G401 (cell line): Measurements from ENCODE around the gene RHEX. TPM values are rescaled to one million over a fixed set of nuclear protein-coding genes. Genes with fewer than 3 reads are reported as not detected.

Experiments
- DNase-seq: peaks from one replicate; pipeline ENCODE4 v3.0.0-alpha.2; 2015; ENCODE audit warnings: low spot score
- in situ Hi-C: cut with HindIII; loops from 2 replicates; pipeline ENCODE4 v1.10.0; 2016; ENCODE audit warnings: low sequenced_read_pairs, mixed read lengths
- total RNA-seq: library from RNA; depleted of rRNA; stranded (reverse); fragments of >200 nt; shearing (Covaris generic); gene quantifications from 2 replicates; pipeline ENCODE4 v1.2.3, GENCODE V29; 2014

Gene RHEX
- total RNA-seq, 1 experiment from 2014 or later: not detected

- no peak for DNase-seq
- in situ Hi-C loops: no loop called here
Observed at GRCh38 chr1:206080026-206080820, 27.2 kb downstream of the RHEX start.

DNA sequence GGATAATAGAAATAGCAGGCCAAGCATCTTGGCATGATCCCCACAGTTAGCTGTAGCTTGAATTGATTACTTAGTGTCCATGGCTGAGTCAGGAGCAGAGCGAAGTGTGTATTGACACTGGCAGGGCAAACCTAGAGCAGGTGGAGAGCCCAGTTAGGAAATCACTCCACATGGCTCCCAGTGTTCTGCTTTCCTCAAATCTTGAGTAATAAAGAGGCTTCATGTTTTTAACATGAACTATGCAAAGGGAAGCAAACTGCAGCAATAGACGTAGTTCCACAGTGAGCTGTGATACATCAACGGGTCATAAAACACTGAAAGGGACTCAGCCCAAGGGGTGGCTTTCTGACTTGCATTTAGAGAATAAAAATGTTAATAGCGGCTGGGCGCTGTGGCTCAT lies 28.9 kb downstream of the RHEX start:
- no peak for DNase-seq
- in situ Hi-C loops: no loop called here

- in situ Hi-C loops: no loop called here
- DNase-seq: no peak
Observed at GRCh38 chr1:206082831-206083695, 30.1 kb downstream of the RHEX start.

DNA sequence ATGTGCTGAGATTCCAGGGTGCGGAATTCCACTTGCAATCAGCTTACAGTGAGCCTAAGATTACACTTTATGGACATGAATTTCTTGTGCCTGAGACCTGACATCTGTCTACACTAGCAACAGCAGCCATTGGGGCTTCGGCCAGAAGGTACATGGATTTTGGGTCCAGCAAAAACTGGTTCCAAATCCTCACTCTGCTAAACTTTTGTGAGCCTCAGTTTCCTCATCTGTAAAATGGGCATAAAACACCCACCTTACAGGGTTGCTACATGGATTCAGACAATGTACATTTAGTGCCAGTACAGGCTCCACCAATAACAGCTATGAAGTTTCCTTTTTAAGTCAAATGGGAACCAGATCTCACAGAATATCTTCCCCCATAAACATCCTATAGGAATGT lies 30.8 kb downstream of the RHEX start:
- no peak for DNase-seq
- in situ Hi-C loops: no loop called here

DNA sequence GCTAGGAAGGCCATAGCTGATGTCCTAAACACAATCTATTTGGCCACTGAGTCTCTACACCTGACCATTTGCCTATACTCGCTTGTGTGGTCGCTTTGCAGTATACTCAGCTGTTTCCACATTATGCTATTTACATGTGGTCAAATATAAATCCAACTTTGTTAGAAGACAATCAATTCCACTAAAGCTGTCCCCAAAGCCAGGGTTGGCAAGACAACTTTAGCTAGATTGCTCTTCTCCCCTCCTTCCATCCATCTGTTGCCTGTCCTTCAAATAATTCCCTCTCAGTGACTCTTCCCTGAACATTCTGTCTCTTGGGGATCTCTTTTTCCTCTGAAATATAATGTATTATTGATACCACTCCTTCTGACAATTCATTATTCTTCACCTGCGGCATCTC lies 34.1 kb downstream of the RHEX start:
- DNase-seq: no peak
- in situ Hi-C loops: no loop called here

GRCh38 chr1:206089341-206089740 lies 36.4 kb downstream of the RHEX start:
- in situ Hi-C loops: no loop called here

GRCh38 chr1:206094024-206094423 lies 41.1 kb downstream of the RHEX start:
- no peak for DNase-seq
- in situ Hi-C loops: no loop called here

More at GRCh38 chr1:206089341-206089740, 36.4 kb downstream of the RHEX start:
- no peak for DNase-seq

DNA sequence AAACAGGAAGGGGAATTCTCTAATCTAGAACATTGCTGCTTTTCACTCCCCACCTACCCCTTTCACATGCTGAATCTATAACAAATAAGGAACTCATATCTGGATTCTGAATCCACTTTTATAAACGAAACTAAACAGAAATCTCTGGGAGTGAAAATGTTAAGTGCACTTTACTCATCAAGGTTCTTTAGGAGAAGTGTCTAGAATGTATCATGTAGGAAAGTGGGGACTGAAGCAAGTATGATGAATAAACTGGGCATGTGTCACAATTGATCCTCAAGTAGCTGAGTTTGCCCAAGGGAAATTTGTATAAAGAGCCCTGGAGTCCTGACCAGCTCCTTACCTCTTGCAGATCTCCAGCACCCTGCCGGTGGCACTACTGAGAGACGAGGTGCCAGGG lies 44.4 kb downstream of the RHEX start:
- DNase-seq: no peak
- in situ Hi-C loops: no loop called here

GRCh38 chr1:206098242-206098919 lies 45.4 kb downstream of the RHEX start:
- in situ Hi-C loops: no loop called here
- DNase-seq: no peak

- no peak for DNase-seq
- in situ Hi-C loops: no loop called here
Observed at GRCh38 chr1:206100226-206100815, 47.3 kb downstream of the RHEX start.

- in situ Hi-C loops: no loop called here
- no peak for DNase-seq
Observed at GRCh38 chr1:206101351-206102045, 48.5 kb downstream of the RHEX start.

GRCh38 chr1:206102292-206102936 lies 49.4 kb downstream of the RHEX start:
- DNase-seq: no peak
- in situ Hi-C loops: no loop called here

GRCh38 chr1:206103979-206104378 lies 51.0 kb downstream of the RHEX start:
- no peak for DNase-seq
- in situ Hi-C loops: no loop called here

DNA sequence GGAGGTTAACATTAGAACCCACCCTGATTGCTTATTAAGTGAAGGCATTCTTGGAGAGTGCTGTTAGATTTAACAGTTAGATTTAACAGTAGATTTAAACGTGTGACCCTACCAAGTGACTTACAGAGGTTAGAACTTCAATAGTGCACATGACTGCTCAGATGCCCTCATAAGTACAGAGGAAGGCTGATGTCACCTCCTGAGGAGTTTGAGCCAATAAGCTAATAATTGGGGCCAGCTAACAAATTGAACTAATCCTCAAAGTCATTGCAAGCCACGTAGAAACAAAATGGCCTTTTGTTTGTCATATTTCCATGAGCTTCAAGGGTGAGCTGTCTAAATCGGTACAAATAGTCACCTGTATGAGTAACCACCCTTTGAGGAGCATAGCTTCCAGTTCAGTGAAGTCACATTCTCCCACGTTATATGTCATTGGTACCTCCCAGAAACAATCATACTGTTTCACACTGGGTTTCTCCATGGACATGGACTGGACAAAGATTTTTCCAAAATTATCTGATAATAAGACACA lies 52.6 kb downstream of the RHEX start:
- DNase-seq: no peak
- in situ Hi-C loops: no loop called here

GRCh38 chr1:206106328-206107167 lies 53.6 kb downstream of the RHEX start:
- in situ Hi-C loops: no loop called here
- DNase-seq: peak; percentile 79

GRCh38 chr1:206107168-206107544 lies 54.2 kb downstream of the RHEX start:
- no peak for DNase-seq
- in situ Hi-C loops: no loop called here

GRCh38 chr1:206108635-206109034 lies 55.7 kb downstream of the RHEX start:
- in situ Hi-C loops: no loop called here
- no peak for DNase-seq
